ENCODE results near the gene ATRN. TPM values are rescaled to one million over a fixed set of nuclear protein-coding genes. Genes with fewer than 3 reads are reported as not detected.

Gene ATRN
- polyA plus RNA-seq, 1 donor (not counting 4 experiments of a cell fraction or from before 2014, with no cell fraction given) = 49.9 TPM

DNA sequence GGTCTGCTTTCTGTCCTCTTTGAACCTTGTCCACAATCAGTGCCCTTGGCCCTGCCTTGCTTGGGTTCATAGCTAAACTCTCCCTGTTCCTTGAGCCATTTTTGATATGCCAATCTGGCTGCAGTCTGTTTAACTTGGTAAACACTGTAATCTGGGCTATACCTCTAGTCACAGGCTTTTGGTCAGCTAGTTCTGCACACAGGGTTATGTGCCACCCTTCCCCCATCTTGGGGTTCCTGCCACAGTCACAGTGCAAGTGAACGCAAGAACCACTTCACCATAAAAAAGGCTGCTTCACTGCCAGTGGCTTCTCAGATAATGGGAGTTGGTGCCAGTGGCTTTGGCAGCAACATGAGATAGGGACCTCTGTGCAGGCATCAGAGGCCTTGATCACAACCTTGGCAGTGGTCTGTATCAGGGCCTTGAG, 10.9 kb upstream of the ATRN start:
- Histone ChIP-seq H2AFZ (ENCODE audit: control insufficient read depth, low read length) (no peak overlapping the region), H3K9me3 (ENCODE audit: control insufficient read depth, low read depth, low read length) (no peaks in the 10 kb centered on the region), H3K79me2 (ENCODE audit: control insufficient read depth, insufficient read depth, low read length) (no peaks in the 10 kb centered on the region), H3K27me3 (ENCODE audit: control insufficient read depth, extremely low read depth, insufficient read depth, low read length) (peaks cover 8% of the 10 kb centered on the region), H4K20me1 (ENCODE audit: control insufficient read depth, extremely low read depth, insufficient read depth, low read length) (no peaks in the 10 kb centered on the region), H3K4me1 (ENCODE audit: control insufficient read depth, extremely low read depth, insufficient read depth, low read length) (no peaks in the 10 kb centered on the region), H3K9ac (ENCODE audit: control insufficient read depth, extremely low read depth, insufficient read depth, low read length) (no peak overlapping the region), H3K36me3 (ENCODE audit: control insufficient read depth in 2 of 2, extremely low read depth in 1 of 2, insufficient read depth in 2 of 2, low read length in 2 of 2) (no peaks in the 10 kb centered on the region), H3K9me1 (ENCODE audit: control insufficient read depth, extremely low read depth, insufficient read depth, low read length) (no peaks in the 10 kb centered on the region), H3K4me3 (ENCODE audit: control insufficient read depth in 2 of 3, extremely low read depth in 1 of 3, insufficient read depth in 2 of 3, low read depth in 1 of 3, low read length in 3 of 3) (no peak overlapping the region), H3K4me2 (ENCODE audit: control insufficient read depth, extremely low read depth, insufficient read depth, low read depth, low read length) (no peak overlapping the region), H3K27ac (ENCODE audit: control insufficient read depth, insufficient read depth, low read length) (no peak overlapping the region)
- dilution Hi-C loops (cut with MboI; ENCODE audit: extremely low pct_ligation_motif_present, low sequenced_read_pairs) = no loop called here
- FAIRE-seq (no peak), DNase-seq (ENCODE audit: low read depth, low spot score) (no peak)
- no peak for TF ChIP-seq EZH2 (IDR thresholded peaks at IDR 0.05; ENCODE audit: low read length)
- TF ChIP-seq, protein P1, sequence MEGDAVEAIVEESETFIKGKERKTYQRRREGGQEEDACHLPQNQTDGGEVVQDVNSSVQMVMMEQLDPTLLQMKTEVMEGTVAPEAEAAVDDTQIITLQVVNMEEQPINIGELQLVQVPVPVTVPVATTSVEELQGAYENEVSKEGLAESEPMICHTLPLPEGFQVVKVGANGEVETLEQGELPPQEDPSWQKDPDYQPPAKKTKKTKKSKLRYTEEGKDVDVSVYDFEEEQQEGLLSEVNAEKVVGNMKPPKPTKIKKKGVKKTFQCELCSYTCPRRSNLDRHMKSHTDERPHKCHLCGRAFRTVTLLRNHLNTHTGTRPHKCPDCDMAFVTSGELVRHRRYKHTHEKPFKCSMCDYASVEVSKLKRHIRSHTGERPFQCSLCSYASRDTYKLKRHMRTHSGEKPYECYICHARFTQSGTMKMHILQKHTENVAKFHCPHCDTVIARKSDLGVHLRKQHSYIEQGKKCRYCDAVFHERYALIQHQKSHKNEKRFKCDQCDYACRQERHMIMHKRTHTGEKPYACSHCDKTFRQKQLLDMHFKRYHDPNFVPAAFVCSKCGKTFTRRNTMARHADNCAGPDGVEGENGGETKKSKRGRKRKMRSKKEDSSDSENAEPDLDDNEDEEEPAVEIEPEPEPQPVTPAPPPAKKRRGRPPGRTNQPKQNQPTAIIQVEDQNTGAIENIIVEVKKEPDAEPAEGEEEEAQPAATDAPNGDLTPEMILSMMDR (optimal IDR thresholded peaks at IDR 0.05 in 1 of 3, IDR thresholded peaks at IDR 0.05 in 1 of 3, conservative IDR thresholded peaks at IDR 0.05 in 1 of 3; ENCODE audit: extremely low read depth in 1 of 3, insufficient read depth in 2 of 3, low read length in 3 of 3) = no peak

DNA sequence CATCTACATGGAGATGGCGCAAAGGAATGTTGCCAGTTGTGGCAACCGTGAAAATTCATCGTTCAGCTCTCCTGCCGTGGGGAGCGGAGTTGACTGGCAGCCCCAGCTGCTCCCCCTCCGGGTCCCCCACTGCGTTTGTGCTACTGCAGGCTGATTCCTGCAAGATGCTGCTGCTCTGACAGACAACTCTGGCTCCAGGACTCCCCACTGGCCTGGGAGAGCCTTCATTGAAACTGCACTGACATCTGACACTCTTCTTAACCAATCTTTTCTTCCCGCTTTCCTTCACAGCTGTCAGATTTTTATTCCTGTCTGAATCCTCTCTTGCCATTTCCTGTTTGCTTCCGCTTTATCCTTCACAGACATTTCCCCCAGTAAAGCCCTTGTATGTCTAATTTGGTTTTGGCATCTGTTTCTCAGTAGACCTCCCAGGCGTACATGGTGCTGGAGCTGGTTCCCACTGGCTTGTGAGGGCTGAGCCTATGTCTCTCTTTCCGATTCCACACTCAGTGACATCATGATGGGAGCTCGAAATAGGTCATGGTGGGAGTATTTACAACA, 9.5 kb upstream of the ATRN start:
- FAIRE-seq = no peak
- Histone ChIP-seq H3K9me1 (ENCODE audit: control insufficient read depth, extremely low read depth, insufficient read depth, low read length) (no peaks in the 10 kb centered on the region), H3K27ac (ENCODE audit: control insufficient read depth, insufficient read depth, low read length) (no peak overlapping the region), H2AFZ (ENCODE audit: control insufficient read depth, low read length) (no peak overlapping the region), H3K79me2 (ENCODE audit: control insufficient read depth, insufficient read depth, low read length) (no peaks in the 10 kb centered on the region), H3K9me3 (ENCODE audit: control insufficient read depth, low read depth, low read length) (no peaks in the 10 kb centered on the region), H3K4me2 (ENCODE audit: control insufficient read depth, extremely low read depth, insufficient read depth, low read depth, low read length) (no peak overlapping the region), H4K20me1 (ENCODE audit: control insufficient read depth, extremely low read depth, insufficient read depth, low read length) (no peaks in the 10 kb centered on the region), H3K36me3 (ENCODE audit: control insufficient read depth in 2 of 2, extremely low read depth in 1 of 2, insufficient read depth in 2 of 2, low read length in 2 of 2) (no peaks in the 10 kb centered on the region), H3K4me1 (ENCODE audit: control insufficient read depth, extremely low read depth, insufficient read depth, low read length) (no peaks in the 10 kb centered on the region), H3K9ac (ENCODE audit: control insufficient read depth, extremely low read depth, insufficient read depth, low read length) (no peak overlapping the region), H3K4me3 (ENCODE audit: control insufficient read depth in 2 of 3, extremely low read depth in 1 of 3, insufficient read depth in 2 of 3, low read depth in 1 of 3, low read length in 3 of 3) (no peak overlapping the region), H3K27me3 (ENCODE audit: control insufficient read depth, extremely low read depth, insufficient read depth, low read length) (peaks cover 8% of the 10 kb centered on the region)
- no peak for DNase-seq (ENCODE audit: low read depth, low spot score)
- TF ChIP-seq EZH2 (IDR thresholded peaks at IDR 0.05; ENCODE audit: low read length) = no peak
- TF ChIP-seq, protein P1 (optimal IDR thresholded peaks at IDR 0.05 in 1 of 3, IDR thresholded peaks at IDR 0.05 in 1 of 3, conservative IDR thresholded peaks at IDR 0.05 in 1 of 3; ENCODE audit: extremely low read depth in 1 of 3, insufficient read depth in 2 of 3, low read length in 3 of 3) = no peak
- dilution Hi-C loops (cut with MboI; ENCODE audit: extremely low pct_ligation_motif_present, low sequenced_read_pairs) = no loop called here

Measured in keratinocyte (primary cell).